ENCODE results near the gene UBE2J2. TPM values are rescaled to one million over a fixed set of nuclear protein-coding genes. Genes with fewer than 3 reads are reported as not detected.

The UBE2J2 gene
- total RNA-seq, 1 donor from 2014 or later, result 25.2 TPM

GRCh38 chr1:1282998-1283397, 9.3 kb upstream of the UBE2J2 start:
- H3K4me1 ChIP-seq, result no peaks in the 10 kb centered on the region
- no peaks in the 10 kb centered on the region for H3K27me3 ChIP-seq
- H3K36me3 ChIP-seq, result no peaks in the 10 kb centered on the region
- H3K4me3 ChIP-seq, result no peak overlapping the region
- intact Hi-C loops (cut with DNase I), result no loop called here
- no peaks in the 10 kb centered on the region for H3K9me3 ChIP-seq
- DNase-seq (ENCODE audit: low spot score in 2 of 2), result no peak
- no peak for TF ChIP-seq CTCF (IDR thresholded peaks at IDR 0.05)
- H3K27ac ChIP-seq, result no peak overlapping the region

GRCh38 chr1:1281533-1282321, 8.1 kb upstream of the UBE2J2 start:
- no peak for DNase-seq (ENCODE audit: low spot score in 2 of 2)
- no peaks in the 10 kb centered on the region for H3K4me1 ChIP-seq
- intact Hi-C loops (cut with DNase I), result no loop called here
- H3K27me3 ChIP-seq, result no peaks in the 10 kb centered on the region
- TF ChIP-seq CTCF (IDR thresholded peaks at IDR 0.05), result no peak
- no peak overlapping the region for H3K27ac ChIP-seq
- H3K36me3 ChIP-seq, result no peaks in the 10 kb centered on the region
- H3K4me3 ChIP-seq, result no peak overlapping the region
- no peaks in the 10 kb centered on the region for H3K9me3 ChIP-seq

- no peak for DNase-seq (ENCODE audit: low spot score in 2 of 2)
- no peak overlapping the region for H3K27ac ChIP-seq
- intact Hi-C loops (cut with DNase I), result no loop called here
- no peaks in the 10 kb centered on the region for H3K4me1 ChIP-seq
- no peaks in the 10 kb centered on the region for H3K9me3 ChIP-seq
- no peaks in the 10 kb centered on the region for H3K27me3 ChIP-seq
- H3K36me3 ChIP-seq, result no peaks in the 10 kb centered on the region
- TF ChIP-seq CTCF (IDR thresholded peaks at IDR 0.05), result no peak
- H3K4me3 ChIP-seq, result no peak overlapping the region
Observed at GRCh38 chr1:1280782-1281481, 7.3 kb upstream of the UBE2J2 start.

GRCh38 chr1:1279028-1279427, 5.4 kb upstream of the UBE2J2 start:
- H3K27me3 ChIP-seq, result no peaks in the 10 kb centered on the region
- DNase-seq (ENCODE audit: low spot score in 2 of 2), result no peak
- no peak overlapping the region for H3K4me3 ChIP-seq
- no peak overlapping the region for H3K27ac ChIP-seq
- H3K9me3 ChIP-seq, result no peaks in the 10 kb centered on the region
- no peaks in the 10 kb centered on the region for H3K36me3 ChIP-seq
- H3K4me1 ChIP-seq, result peaks cover 8 to 9% of the 10 kb centered on the region in 2 donors
- intact Hi-C loops (cut with DNase I), result no loop called here
- no peak for TF ChIP-seq CTCF (IDR thresholded peaks at IDR 0.05)

GRCh38 chr1:1278620-1279019, 5.0 kb upstream of the UBE2J2 start:
- no peak overlapping the region for H3K4me3 ChIP-seq
- no peak for TF ChIP-seq CTCF (IDR thresholded peaks at IDR 0.05)
- no peaks in the 10 kb centered on the region for H3K36me3 ChIP-seq
- H3K27me3 ChIP-seq, result no peaks in the 10 kb centered on the region
- intact Hi-C loops (cut with DNase I), result no loop called here
- H3K4me1 ChIP-seq, result peaks cover 9% of the 10 kb centered on the region in 2 donors
- no peak for DNase-seq (ENCODE audit: low spot score in 2 of 2)
- H3K27ac ChIP-seq, result no peak overlapping the region
- no peaks in the 10 kb centered on the region for H3K9me3 ChIP-seq
